Peyer's patch (tissue), 4 donors: ENCODE data around the gene MBLAC2. TPM values are rescaled to one million over a fixed set of nuclear protein-coding genes. Genes with fewer than 3 reads are reported as not detected.

Experiments used
- DNase-seq, 3 donors: peaks; one replicate each; pipeline ENCODE4 v3.0.0-alpha.2; 2017 to 2019
- H3K27ac ChIP-seq, 4 donors: fragments of 200-600 bp; sonication (generic); one replicate each; pipeline ENCODE4 v1.5.1; 2016 to 2019
- H3K27me3 ChIP-seq, 2 donors: fragments of 200-600 bp; sonication (generic); one replicate each; pipeline ENCODE4 v1.5.1; 2019
- H3K36me3 ChIP-seq, 3 donors: fragments of 200-600 bp; sonication (generic); one replicate each; pipeline ENCODE4 v1.5.1; 2016 to 2019
- H3K4me1 ChIP-seq, 4 donors: fragments of 200-600 bp; sonication (generic); one replicate each; pipeline ENCODE4 v1.5.1; 2016 to 2019
- H3K4me3 ChIP-seq, 4 donors: fragments of 200-600 bp; sonication (generic); 1 replicate in 3 of 4; 2 replicates in 1 of 4; pipeline ENCODE4 v1.5.1; 2016 to 2019; ENCODE audit warnings: mild to moderate bottlenecking in 1 of 4
- H3K9me3 ChIP-seq, 4 donors: fragments of 200-600 bp; sonication (generic); one replicate each; pipeline ENCODE4 v1.5.1; 2016 to 2019; ENCODE audit warnings: mild to moderate bottlenecking in 1 of 4
- POLR2A ChIP-seq, 2 donors: fragments of 450-650 bp; IDR thresholded peaks; one replicate each; pipeline ENCODE4 v1.5.1; 2017; ENCODE audit warnings: antibody characterized with exemption in 2 of 2, mild to moderate bottlenecking in 2 of 2, moderate library complexity in 2 of 2
- total RNA-seq, 4 donors: library from RNA; depleted of rRNA; stranded (reverse); fragments of >200 nt; gene quantifications; one replicate each; pipeline ENCODE4 v1.1.0, GENCODE V29; 2016
- TF ChIP-seq, protein P1 (sequence below), 6 experiments: fragments of 450-650 bp in 4 of 6; fragments of 200-600 bp in 2 of 6; sonication (generic) in 1 of 6; IDR thresholded peaks; one replicate each; pipeline ENCODE4 v1.5.1; 2017 to 2019; ENCODE audit warnings: antibody characterized with exemption in 6 of 6, mild to moderate bottlenecking in 3 of 6, moderate library complexity in 1 of 6

MBLAC2 gene
- total RNA-seq, 4 donors from 2014 or later = 4.1 to 8.1 (median 5.0) TPM

DNA sequence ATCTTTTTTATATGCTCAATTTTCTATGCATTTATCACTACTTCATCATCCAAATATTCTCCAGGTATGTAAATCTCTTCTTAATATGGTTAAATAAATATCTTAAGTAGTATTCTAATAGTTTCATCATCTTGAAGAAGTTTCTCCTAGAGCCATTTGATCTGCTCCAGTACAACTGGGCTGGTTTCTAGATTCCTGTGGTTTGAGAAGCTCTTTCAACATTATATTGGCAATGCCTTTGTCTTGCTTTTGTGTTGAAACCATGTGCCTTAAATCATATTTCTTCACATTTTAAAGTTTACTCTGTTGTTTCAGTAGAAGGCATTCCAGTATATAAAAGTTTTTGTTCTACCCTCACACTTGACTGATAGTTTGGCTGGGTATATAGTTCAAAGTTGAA, 27.6 kb downstream of the MBLAC2 start:
- H3K4me1 ChIP-seq = no peaks in the 10 kb centered on the region
- no peak overlapping the region for H3K27ac ChIP-seq
- no peak for TF ChIP-seq POLR2A (IDR thresholded peaks at IDR 0.05)
- TF ChIP-seq, protein P1, sequence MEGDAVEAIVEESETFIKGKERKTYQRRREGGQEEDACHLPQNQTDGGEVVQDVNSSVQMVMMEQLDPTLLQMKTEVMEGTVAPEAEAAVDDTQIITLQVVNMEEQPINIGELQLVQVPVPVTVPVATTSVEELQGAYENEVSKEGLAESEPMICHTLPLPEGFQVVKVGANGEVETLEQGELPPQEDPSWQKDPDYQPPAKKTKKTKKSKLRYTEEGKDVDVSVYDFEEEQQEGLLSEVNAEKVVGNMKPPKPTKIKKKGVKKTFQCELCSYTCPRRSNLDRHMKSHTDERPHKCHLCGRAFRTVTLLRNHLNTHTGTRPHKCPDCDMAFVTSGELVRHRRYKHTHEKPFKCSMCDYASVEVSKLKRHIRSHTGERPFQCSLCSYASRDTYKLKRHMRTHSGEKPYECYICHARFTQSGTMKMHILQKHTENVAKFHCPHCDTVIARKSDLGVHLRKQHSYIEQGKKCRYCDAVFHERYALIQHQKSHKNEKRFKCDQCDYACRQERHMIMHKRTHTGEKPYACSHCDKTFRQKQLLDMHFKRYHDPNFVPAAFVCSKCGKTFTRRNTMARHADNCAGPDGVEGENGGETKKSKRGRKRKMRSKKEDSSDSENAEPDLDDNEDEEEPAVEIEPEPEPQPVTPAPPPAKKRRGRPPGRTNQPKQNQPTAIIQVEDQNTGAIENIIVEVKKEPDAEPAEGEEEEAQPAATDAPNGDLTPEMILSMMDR (IDR thresholded peaks at IDR 0.05) = no peak
- no peaks in the 10 kb centered on the region for H3K36me3 ChIP-seq
- no peak overlapping the region for H3K4me3 ChIP-seq
- no peak for DNase-seq
- H3K9me3 ChIP-seq = no peaks in the 10 kb centered on the region
- H3K27me3 ChIP-seq = no peaks in the 10 kb centered on the region

DNA sequence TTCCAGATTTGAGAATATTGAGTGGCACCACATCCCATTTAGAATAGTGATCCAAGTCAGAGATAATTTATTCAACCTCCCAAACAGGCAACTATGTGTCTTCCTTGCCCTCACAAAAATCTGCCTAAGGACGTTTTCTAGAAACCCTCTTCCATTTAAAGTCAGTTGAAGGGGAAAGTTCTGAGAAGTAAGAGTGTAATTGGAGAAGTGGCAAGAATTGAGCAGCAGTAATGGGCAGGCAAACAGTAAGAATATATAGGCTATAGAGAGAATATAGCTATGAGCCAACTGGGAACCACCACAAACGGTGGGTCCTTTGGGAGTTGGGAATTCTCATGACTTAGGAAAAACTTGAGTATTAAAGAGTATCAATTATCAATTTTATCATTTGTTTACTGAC, 33.9 kb downstream of the MBLAC2 start:
- Histone ChIP-seq H3K36me3 (no peaks in the 10 kb centered on the region), H3K27ac (no peak overlapping the region), H3K27me3 (no peaks in the 10 kb centered on the region), H3K4me1 (no peaks in the 10 kb centered on the region), H3K4me3 (no peak overlapping the region), H3K9me3 (no peaks in the 10 kb centered on the region)
- DNase-seq = no peak
- TF ChIP-seq POLR2A (IDR thresholded peaks at IDR 0.05) = no peak
- TF ChIP-seq, protein P1 (IDR thresholded peaks at IDR 0.05) = no peak

DNA sequence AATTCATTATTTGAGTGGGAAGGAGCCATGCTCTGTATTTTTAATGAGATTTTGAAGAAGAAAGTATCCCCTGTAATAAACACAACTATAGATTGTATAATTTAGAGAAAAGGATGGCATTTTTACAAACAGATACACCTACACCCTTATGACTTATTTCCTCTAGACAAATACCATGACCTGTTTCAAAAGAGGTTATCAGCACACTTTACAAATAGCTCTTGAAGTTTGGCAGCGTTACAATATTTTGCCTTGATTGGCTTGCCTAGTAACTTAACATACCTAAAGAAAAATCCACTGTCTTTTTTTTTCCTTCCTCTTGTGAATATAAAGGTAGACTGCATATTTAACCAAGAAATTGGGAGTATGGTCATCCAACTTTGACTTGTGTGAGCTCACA, 36.5 kb downstream of the MBLAC2 start:
- Histone ChIP-seq H3K36me3 (no peaks in the 10 kb centered on the region), H3K27me3 (no peaks in the 10 kb centered on the region), H3K27ac (no peak overlapping the region), H3K4me1 (no peaks in the 10 kb centered on the region), H3K9me3 (no peaks in the 10 kb centered on the region), H3K4me3 (no peak overlapping the region)
- no peak for DNase-seq
- TF ChIP-seq, protein P1 (IDR thresholded peaks at IDR 0.05) = no peak
- TF ChIP-seq POLR2A (IDR thresholded peaks at IDR 0.05) = no peak

DNA sequence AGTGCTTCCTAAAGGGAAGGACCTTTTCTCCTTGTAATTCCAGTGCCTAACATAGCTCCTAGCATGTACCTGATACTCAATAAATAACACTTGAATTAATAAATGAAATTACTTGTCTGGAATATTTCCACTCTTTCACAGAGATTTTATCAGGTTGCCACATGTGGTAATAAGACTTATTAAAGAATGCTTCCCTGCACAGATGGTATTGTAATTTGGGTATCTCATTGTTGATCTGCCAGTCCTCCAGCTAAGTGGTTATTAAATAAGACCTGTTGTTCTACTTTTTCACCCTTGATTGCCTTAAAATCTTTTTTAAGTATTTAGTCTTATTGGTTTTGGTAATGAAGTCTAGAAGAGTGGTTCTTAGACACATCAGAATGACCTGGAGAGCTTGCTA, 36.9 kb downstream of the MBLAC2 start:
- Histone ChIP-seq H3K9me3 (no peaks in the 10 kb centered on the region), H3K27ac (no peak overlapping the region), H3K36me3 (no peaks in the 10 kb centered on the region), H3K27me3 (no peaks in the 10 kb centered on the region), H3K4me3 (no peak overlapping the region), H3K4me1 (no peaks in the 10 kb centered on the region)
- DNase-seq = no peak
- TF ChIP-seq, protein P1 (IDR thresholded peaks at IDR 0.05) = no peak
- no peak for TF ChIP-seq POLR2A (IDR thresholded peaks at IDR 0.05)

DNA sequence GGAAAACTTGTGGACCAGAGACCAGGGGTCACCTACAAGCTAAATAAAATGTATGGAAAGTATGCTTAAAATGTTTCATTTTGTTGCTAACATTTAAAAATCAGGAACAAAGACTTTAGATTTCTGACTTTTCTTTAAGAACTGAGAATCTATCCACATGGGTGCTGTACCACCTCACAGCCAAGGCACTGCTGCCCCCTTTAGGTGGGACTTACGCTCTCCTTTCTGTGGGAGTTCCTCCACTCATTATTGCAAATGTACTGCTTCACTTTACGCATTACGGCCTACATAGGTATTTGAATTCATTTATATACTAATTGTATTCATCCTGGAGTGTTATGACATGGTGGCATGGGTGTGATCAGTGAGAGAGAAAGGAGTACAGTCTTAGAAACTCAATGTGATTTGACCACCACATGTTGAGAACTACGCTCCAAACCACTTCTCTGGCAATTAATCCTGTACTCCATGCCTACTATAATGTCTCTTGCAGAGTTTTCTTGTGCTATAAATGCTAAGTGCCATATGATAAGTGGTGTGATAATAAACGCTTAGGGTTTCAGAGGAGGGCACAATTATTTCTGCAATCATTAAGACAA, 40.4 kb downstream of the MBLAC2 start:
- Histone ChIP-seq H3K36me3 (no peaks in the 10 kb centered on the region), H3K4me1 (no peaks in the 10 kb centered on the region), H3K4me3 (no peak overlapping the region), H3K27me3 (no peaks in the 10 kb centered on the region), H3K27ac (no peak overlapping the region), H3K9me3 (no peaks in the 10 kb centered on the region)
- DNase-seq = peak in 2 of 3 donors; percentile 22 to 54
- TF ChIP-seq POLR2A (IDR thresholded peaks at IDR 0.05) = no peak
- TF ChIP-seq, protein P1 (IDR thresholded peaks at IDR 0.05) = peak in 4 of 6 experiments; percentile 29 to 36 (median 33)

DNA sequence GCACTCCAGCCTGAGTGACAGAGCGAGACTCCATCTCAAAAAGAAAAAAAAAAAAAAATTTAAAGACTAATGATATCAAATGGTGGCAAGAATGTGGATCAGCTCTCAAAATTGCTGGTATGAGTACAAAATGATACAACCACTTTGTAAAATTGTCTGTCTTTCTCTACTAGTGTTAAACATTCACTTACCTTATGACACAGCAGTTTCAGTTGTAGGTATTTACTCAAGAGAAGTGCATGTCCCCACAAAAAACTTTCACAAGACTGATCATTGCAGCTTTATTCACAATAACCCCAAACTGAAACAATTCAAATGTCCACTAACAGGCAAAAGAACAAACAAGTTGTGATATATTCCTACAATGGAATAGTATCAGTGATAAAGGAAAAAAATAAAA, 50.3 kb downstream of the MBLAC2 start:
- no peak overlapping the region for H3K27ac ChIP-seq
- DNase-seq = no peak
- no peaks in the 10 kb centered on the region for H3K27me3 ChIP-seq
- no peak overlapping the region for H3K4me3 ChIP-seq
- TF ChIP-seq, protein P1 (IDR thresholded peaks at IDR 0.05) = no peak
- TF ChIP-seq POLR2A (IDR thresholded peaks at IDR 0.05) = no peak
- H3K9me3 ChIP-seq = no peaks in the 10 kb centered on the region
- no peaks in the 10 kb centered on the region for H3K4me1 ChIP-seq
- H3K36me3 ChIP-seq = no peaks in the 10 kb centered on the region
